Thoracic aorta (tissue), 2 donors: Measurements from ENCODE around the gene SLC25A42. TPM values are rescaled to one million over a fixed set of nuclear protein-coding genes. Genes with fewer than 3 reads are reported as not detected.

Experiments used
- ATAC-seq: fragments of 150-250 bp; one replicate; pipeline ENCODE4 v1.8.0; 2017; ENCODE audit warnings: low read depth; ENCODE audit not compliant: insufficient number of reproducible peaks, low FRiP score
- DNase-seq: peaks from one replicate; pipeline ENCODE4 v3.0.0-alpha.2; 2020; ENCODE audit warnings: low spot score
- H3K27ac ChIP-seq, 2 donors: fragments of 200-600 bp; sonication (generic); 1 replicate in 1 of 2; 2 replicates in 1 of 2; pipeline ENCODE4 v1.5.1; 2016; ENCODE audit warnings: mild to moderate bottlenecking in 2 of 2, moderate library complexity in 2 of 2
- H3K27me3 ChIP-seq: fragments of 200-600 bp; sonication (generic); replicated peaks from 2 replicates; pipeline ENCODE4 v1.6.0; 2016; ENCODE audit warnings: mild to moderate bottlenecking; ENCODE audit not compliant: insufficient read depth
- H3K36me3 ChIP-seq: fragments of 200-600 bp; sonication (generic); one replicate; pipeline ENCODE4 v1.5.1; 2016
- H3K4me1 ChIP-seq, 2 donors: fragments of 200-600 bp; sonication (generic); 1 replicate in 1 of 2; 2 replicates in 1 of 2; pipeline versions ENCODE4 v1.5.1 to v1.6.0; 2016; ENCODE audit warnings: low read depth in 2 of 2, mild to moderate bottlenecking in 1 of 2; ENCODE audit not compliant: control insufficient read depth in 1 of 2
- H3K4me3 ChIP-seq: fragments of 200-600 bp; sonication (generic); 2 replicates; pipeline ENCODE4 v1.5.1; 2016; ENCODE audit warnings: mild to moderate bottlenecking
- H3K9me3 ChIP-seq: fragments of 200-600 bp; sonication (generic); 2 replicates; pipeline ENCODE4 v1.5.1; 2016
- total RNA-seq, 2 donors: library from RNA; depleted of rRNA; stranded (reverse); fragments of >200 nt; gene quantifications; one replicate each; pipeline versions ENCODE4 v1.1.0 to v1.2.3, GENCODE V29; 2016
- TF ChIP-seq, protein P1 (sequence below): fragments of 200-600 bp; sonication (generic); IDR thresholded peaks from one replicate; pipeline ENCODE4 v1.5.1; 2019; ENCODE audit warnings: antibody characterized with exemption

SLC25A42 gene
- total RNA-seq, 2 donors from 2014 or later = 8.3 to 14.4 TPM

DNA sequence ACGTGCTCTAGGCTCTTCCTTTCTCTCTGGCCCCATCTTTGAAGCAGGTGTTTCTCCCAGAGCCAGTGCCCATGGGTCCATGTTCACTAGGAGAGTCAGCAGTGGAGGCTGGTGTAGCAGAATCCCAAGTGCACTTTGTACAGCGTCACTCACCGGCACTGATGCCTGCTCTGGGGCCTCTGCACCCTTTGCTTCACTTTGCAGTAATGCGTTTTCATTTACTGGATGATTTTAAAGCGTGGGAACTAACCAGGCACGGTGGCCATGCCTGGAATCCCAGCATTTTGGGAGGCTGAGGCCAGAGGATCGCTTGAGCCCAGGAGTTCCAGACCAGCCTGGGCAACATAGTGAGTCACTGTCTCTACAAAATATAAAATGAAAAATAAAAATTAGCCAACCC, 30.7 kb downstream of the SLC25A42 start:
- ATAC-seq (no peak), DNase-seq (no peak)
- Histone ChIP-seq H3K4me3 (no peak overlapping the region), H3K36me3 (peaks cover 12% of the 10 kb centered on the region), H3K9me3 (no peaks in the 10 kb centered on the region), H3K27me3 (no peaks in the 10 kb centered on the region), H3K27ac (no peak overlapping the region), H3K4me1 (no peaks in the 10 kb centered on the region)
- TF ChIP-seq, protein P1, sequence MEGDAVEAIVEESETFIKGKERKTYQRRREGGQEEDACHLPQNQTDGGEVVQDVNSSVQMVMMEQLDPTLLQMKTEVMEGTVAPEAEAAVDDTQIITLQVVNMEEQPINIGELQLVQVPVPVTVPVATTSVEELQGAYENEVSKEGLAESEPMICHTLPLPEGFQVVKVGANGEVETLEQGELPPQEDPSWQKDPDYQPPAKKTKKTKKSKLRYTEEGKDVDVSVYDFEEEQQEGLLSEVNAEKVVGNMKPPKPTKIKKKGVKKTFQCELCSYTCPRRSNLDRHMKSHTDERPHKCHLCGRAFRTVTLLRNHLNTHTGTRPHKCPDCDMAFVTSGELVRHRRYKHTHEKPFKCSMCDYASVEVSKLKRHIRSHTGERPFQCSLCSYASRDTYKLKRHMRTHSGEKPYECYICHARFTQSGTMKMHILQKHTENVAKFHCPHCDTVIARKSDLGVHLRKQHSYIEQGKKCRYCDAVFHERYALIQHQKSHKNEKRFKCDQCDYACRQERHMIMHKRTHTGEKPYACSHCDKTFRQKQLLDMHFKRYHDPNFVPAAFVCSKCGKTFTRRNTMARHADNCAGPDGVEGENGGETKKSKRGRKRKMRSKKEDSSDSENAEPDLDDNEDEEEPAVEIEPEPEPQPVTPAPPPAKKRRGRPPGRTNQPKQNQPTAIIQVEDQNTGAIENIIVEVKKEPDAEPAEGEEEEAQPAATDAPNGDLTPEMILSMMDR = no peak

DNA sequence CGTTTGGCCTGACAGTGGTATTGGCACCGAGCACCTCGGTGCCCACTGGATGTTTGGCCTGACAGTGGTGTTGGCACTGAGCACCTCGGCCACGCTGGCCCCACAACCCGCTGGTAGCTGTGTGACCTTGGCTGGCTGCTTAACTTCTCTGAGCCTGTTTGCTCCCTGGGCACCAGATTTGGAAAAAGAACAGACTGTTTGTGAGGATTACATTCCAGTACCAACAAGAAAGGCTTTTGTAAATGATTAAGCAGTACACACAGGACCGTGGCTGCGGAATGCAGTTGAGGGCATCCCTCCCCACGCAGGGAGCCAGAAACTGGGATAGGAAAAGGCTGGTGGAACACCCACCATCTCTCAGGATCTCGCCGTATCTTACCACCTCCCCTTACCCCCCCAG, 31.9 kb downstream of the SLC25A42 start:
- peaks cover 10% of the 10 kb centered on the region for H3K36me3 ChIP-seq
- no peak overlapping the region for H3K4me3 ChIP-seq
- H3K27me3 ChIP-seq = no peaks in the 10 kb centered on the region
- H3K27ac ChIP-seq = no peak overlapping the region
- H3K9me3 ChIP-seq = no peaks in the 10 kb centered on the region
- ATAC-seq = no peak
- H3K4me1 ChIP-seq = no peaks in the 10 kb centered on the region
- TF ChIP-seq, protein P1 = no peak
- no peak for DNase-seq

DNA sequence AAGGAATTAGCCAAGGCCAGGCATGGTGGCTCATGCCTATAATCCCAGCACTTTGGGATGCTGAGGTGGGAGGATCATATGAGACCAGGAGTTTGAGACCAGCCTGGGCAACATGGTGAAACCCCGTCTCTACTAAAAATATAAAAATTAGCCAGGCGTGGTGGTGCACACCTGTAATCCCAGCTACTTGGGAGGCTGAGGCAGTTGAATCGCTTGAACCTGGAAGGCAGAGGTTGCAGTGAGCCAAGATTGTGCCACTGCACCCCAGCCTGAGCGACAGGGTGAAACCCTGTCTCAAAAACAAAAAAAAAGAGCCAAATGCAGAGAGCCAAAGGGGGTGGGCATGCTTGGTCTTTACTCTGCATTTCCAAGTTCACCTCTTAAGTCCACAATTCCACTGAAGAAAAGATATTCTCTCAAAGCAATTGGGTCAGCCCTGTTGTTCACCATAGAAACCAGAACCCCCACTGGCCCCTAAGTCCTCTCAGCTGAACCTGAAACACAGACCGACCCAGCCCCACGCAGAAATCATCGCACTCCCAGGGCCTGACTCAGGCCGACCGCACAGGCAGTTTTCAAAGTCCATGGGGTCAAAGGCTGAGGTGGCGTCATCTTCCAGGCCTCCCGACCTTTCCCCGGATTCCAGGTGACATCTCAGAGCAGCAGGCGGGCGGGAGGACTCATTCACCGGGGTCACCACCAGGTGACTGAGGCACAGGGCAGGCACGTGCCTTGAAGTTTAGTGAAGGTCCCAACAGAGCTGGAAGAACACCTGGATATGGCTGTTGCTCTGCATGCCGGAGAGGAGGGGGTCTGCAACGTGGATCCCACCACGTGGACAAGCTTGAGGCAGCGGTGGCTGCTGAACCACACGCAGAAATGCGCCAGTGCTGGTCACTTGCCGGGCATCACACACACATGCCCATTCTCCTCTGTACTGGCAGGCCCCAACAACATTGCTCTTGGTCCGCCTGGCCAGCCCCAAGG, 33.1 kb downstream of the SLC25A42 start:
- DNase-seq = no peak
- Histone ChIP-seq H3K36me3 (peaks cover 9% of the 10 kb centered on the region), H3K4me1 (no peaks in the 10 kb centered on the region), H3K9me3 (no peaks in the 10 kb centered on the region), H3K27ac (no peak overlapping the region), H3K4me3 (no peak overlapping the region), H3K27me3 (no peaks in the 10 kb centered on the region)
- ATAC-seq = no peak
- TF ChIP-seq, protein P1 = no peak

DNA sequence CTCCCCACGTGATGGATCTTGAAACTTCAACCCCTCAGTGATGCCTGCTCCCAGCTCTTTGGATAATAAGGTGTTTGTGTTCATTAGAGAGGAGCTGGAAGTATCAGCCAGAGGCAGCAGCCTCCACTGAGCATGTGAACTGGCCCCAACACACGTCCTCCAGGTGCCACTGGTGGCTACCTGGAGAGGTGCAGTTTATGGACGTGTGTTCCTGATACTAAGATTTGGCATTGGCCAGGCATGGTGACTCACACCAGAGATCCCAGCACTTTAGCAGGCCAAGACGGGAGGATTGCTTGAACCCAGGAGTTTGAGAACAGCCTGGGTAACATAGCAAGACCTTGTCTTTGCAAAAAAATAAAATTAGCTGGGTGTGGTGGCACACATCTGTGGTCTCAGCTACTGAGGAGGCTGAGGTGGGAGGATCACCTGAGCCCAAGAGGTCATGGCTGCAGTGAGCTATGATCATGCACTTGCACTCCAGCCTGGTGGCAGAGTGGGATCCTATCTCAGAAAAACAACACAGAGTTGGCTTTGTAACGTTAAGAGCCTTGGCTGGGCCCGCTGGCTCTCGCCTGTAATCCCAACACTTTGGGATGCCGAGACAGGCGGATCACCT, 34.4 kb downstream of the SLC25A42 start:
- ATAC-seq = no peak

More for the DNA sequence above, 34.4 kb downstream of the SLC25A42 start:
- Histone ChIP-seq H3K4me1 (no peaks in the 10 kb centered on the region), H3K27me3 (no peaks in the 10 kb centered on the region), H3K9me3 (no peaks in the 10 kb centered on the region), H3K36me3 (peaks cover 9% of the 10 kb centered on the region), H3K27ac (no peak overlapping the region), H3K4me3 (no peak overlapping the region)
- TF ChIP-seq, protein P1 = no peak
- no peak for DNase-seq
